KOPT-K1 (cell line): ENCODE results near the gene ZNF185.

Experiments
- H3K27ac ChIP-seq: fragments of 200-600 bp; sonication (generic); 2 replicates; pipeline ENCODE4 v1.5.1; 2016; ENCODE audit warnings: antibody characterized with exemption, mild to moderate bottlenecking, low read depth, low read length; ENCODE audit not compliant: poor library complexity, severe bottlenecking
- H3K36me3 ChIP-seq: fragments of 200-600 bp; sonication (generic); 2 replicates; pipeline ENCODE4 v1.5.1; 2017; ENCODE audit warnings: antibody characterized with exemption, mild to moderate bottlenecking, low read length, moderate library complexity; ENCODE audit not compliant: insufficient read depth
- H3K9me3 ChIP-seq: fragments of 200-600 bp; sonication (generic); 2 replicates; pipeline ENCODE4 v1.5.1; 2017; ENCODE audit warnings: antibody characterized with exemption, low read length, mild to moderate bottlenecking; ENCODE audit not compliant: insufficient read depth, poor library complexity, severe bottlenecking

Gene ZNF185

DNA sequence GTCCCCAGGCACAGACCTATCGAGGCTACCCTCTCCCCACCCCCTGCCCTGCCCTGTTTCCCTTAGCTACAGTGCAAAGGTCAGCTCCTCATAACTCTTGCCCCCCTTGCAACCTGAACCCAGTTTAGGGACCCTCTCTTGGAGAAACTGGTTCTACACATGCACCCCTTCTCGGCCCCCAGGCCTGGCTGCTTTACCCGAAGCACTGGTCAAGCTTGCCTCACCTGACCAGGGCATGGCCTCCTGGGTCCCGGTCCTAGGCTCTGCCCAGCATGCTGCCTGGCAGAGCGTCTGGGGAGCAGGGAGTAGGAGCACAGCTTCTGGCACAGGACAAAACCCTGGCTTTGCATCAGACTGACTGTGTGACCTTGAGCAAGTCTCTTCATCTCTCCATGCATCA is 28.0 kb downstream of the ZNF185 start:
- Histone ChIP-seq H3K27ac (no peak overlapping the region), H3K36me3 (no peaks in the 10 kb centered on the region), H3K9me3 (no peaks in the 10 kb centered on the region)

DNA sequence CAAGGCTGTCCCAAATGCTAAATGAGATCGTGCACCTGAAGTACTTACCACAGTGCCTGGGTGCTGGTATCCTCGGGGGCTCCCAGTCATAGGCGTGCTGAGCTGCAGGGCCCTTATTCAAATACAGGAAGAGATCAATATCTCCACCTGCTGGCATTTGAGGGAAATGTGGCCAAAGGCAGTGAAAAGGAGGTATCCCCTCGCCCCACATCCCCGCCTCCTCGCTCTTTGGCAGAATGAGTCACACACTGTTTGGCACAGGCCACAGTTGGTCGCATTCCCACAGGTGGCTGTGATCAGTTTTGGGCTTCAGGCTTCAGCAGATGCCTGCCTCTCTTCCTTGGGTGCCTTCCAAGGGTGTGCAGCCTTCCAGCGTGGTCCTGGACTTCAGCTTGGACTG is 28.4 kb downstream of the ZNF185 start:
- Histone ChIP-seq H3K9me3 (no peaks in the 10 kb centered on the region), H3K36me3 (no peaks in the 10 kb centered on the region), H3K27ac (no peak overlapping the region)

DNA sequence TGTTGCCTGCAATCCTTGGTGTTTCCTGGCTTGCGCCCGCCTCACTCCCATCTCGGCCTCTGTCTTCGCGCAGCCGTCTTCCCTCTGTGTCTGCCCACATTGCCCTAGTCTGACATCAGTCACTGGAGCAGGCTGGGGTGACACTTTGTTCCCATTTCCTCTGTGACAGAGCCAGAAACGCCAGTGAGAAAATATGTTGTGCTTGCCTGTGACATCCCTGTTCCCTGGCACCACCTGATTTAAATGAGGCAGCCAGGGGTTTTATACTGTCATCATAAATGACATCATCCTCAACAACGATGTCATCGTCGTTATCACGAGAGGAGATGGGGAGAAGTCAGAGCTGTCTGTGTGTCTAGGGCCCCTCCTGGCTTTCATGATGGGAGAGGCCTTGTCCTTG is 29.1 kb downstream of the ZNF185 start:
- no peaks in the 10 kb centered on the region for H3K36me3 ChIP-seq
- no peak overlapping the region for H3K27ac ChIP-seq
- H3K9me3 ChIP-seq = no peaks in the 10 kb centered on the region

GRCh38 chrX:152927858-152928760 is 30.2 kb downstream of the ZNF185 start:
- no peaks in the 10 kb centered on the region for H3K36me3 ChIP-seq
- H3K9me3 ChIP-seq = no peaks in the 10 kb centered on the region
- H3K27ac ChIP-seq = no peak overlapping the region

GRCh38 chrX:152928761-152929400 is 31.0 kb downstream of the ZNF185 start:
- no peaks in the 10 kb centered on the region for H3K9me3 ChIP-seq
- H3K36me3 ChIP-seq = no peaks in the 10 kb centered on the region
- H3K27ac ChIP-seq = no peak overlapping the region

DNA sequence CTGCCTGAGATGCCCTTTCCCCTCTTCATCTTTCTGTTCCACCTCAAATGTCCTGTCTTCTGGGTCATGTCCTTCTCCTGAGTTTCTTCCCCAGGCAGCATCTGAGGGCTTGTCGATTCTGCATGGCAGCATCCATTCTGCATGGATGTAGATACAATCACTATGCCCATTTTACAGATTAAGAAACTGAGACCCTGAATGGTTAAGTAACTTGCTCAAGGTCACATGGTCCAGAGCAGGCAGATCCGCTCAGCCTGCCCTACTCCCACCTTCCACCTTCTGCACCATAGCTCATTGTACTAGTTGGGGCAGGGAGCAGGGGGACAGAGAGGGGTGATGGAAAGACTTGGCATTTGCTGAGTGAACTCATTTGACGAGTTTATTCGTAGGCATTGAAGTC is 32.0 kb downstream of the ZNF185 start:
- no peak overlapping the region for H3K27ac ChIP-seq
- no peaks in the 10 kb centered on the region for H3K9me3 ChIP-seq
- no peaks in the 10 kb centered on the region for H3K36me3 ChIP-seq

DNA sequence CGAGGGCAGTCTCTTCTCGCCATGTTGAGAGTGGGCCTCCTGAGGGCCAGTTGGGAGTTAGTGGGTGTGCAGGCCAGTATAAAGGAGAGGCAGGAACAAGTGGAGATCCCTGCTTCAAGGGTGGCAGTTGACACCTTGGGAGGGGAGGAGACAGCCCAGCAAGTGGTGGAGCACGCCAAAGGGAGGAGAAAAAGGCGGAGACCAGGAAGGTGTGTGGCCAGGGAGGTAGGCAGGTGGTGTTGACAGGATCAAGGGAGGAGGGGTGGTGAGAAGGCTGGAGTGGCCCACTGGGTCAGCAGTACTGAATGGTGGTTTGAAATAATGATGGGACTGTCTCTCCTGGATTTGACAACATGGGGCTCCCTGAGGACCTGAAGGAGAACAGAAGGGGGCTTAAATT is 32.6 kb downstream of the ZNF185 start:
- H3K27ac ChIP-seq = no peak overlapping the region
- no peaks in the 10 kb centered on the region for H3K36me3 ChIP-seq
- no peaks in the 10 kb centered on the region for H3K9me3 ChIP-seq

- H3K9me3 ChIP-seq = no peaks in the 10 kb centered on the region
- H3K27ac ChIP-seq = no peak overlapping the region
- H3K36me3 ChIP-seq = no peaks in the 10 kb centered on the region
These were observed 34.3 kb downstream of the ZNF185 start for GRCh38 chrX:152932144-152932543.

DNA sequence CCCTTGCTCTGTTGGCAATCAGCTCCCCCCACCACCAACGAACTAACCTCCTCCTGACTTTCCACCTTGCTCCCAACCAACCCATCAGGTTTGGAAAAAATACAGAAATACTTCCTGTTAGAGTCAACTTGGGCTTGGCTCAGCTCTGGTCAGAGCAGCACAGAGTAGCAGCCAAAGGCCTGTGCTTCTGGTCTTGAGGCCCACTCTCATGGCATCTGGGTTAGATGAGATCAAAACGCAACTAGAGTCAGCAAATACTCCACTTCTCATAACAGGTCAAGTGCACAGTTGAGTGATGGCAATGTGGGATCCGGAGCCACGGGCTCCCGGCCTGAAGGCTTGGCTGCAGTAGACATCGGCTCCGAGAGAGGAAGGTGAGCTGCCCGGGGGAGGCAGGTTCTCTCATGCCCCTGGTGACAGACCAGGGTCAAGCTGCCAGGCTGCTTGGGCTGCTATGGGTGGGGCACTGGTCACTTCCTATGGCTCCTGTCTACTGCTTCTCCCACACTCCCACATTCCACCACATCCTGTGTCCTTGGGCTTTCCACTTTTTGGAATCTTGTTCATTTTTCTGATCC is 34.8 kb downstream of the ZNF185 start:
- Histone ChIP-seq H3K27ac (no peak overlapping the region), H3K36me3 (no peaks in the 10 kb centered on the region), H3K9me3 (no peaks in the 10 kb centered on the region)

DNA sequence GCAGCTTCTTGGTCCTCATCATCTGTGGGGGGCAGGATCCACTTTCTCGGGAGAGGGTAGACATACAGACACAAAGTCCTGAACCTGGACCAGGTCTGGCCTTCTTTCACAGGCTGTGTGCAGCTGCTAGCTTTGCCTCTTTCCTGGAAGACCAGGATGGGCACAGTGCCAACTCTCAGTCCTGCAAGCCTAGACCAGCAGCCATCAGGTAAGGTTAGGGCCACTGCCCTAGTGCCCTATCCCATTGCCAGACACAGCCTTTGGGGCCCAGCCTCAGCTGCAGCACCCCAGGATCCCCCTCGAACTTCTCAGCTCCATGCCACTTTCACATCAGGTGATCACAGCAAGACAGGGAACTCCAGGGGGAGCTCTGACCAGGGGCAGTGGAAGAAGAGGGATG is 38.4 kb downstream of the ZNF185 start:
- Histone ChIP-seq H3K27ac (no peak overlapping the region), H3K9me3 (no peaks in the 10 kb centered on the region), H3K36me3 (no peaks in the 10 kb centered on the region)

DNA sequence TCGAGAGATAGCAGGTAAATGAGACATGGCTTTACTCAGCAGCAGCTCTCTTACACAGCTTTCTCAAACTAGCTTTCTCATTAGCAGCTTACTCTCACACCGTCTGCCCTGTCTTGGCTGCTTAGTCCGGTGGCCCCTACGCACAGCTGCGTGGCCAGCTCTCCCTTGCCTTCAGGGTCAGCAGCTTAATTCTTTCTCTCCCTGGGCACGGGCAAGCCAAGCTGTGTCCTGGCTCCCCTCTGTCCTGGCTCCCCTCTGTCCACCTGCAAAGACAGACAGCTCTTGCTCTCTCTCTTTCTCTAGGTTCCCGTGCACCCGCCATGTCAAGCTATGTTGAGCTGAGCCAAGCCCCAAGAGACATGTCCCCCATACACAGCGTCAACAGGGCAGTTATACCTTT is 39.4 kb downstream of the ZNF185 start:
- Histone ChIP-seq H3K27ac (no peak overlapping the region), H3K36me3 (no peaks in the 10 kb centered on the region), H3K9me3 (no peaks in the 10 kb centered on the region)

DNA sequence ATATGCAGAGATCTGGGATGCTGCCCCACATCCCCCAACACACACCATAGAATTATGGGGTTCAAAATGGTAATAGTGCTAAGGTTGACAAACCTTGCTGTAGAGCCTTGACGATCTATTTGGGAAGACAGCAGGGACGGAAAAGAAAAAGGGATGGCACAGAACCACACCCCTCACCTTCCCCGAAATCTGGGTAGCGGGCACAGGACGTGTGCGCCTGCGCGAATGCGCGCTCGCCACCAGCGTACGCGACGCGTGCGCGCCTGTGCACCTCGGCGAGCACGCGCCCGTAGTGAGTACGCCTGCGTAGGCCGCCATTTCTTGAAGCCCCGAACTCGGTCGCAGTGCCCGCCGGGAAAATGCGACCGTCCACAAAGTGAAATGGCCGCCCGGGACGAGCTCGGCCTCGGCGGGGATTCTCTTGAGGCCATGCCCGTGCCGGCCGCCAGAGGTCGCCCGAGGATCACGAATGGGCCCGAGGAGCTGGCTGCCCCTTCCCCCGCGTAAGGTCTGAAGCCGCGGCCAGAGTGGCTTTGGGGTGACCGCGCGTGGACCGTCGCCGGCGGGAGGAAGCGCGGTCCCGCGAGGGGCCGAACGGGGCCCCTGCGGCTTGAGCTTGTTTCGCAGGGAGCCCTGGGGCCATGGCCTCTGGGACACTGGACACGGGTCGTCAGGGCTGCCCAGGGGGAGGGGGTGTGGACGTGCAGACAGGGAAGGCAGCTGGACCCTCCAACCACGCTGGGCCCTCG is 43.6 kb downstream of the ZNF185 start:
- Histone ChIP-seq H3K9me3 (no peaks in the 10 kb centered on the region), H3K27ac (peak overlapping the region; percentile 63), H3K36me3 (no peaks in the 10 kb centered on the region)

- Histone ChIP-seq H3K27ac (peak overlapping the region; percentile 63), H3K36me3 (no peaks in the 10 kb centered on the region), H3K9me3 (no peaks in the 10 kb centered on the region)
These were observed 44.2 kb downstream of the ZNF185 start for GRCh38 chrX:152942077-152942442.

GRCh38 chrX:152943826-152944225 is 46.0 kb downstream of the ZNF185 start:
- no peaks in the 10 kb centered on the region for H3K9me3 ChIP-seq
- H3K36me3 ChIP-seq = no peaks in the 10 kb centered on the region
- H3K27ac ChIP-seq = no peak overlapping the region
